ENCODE results near the gene DHX34. TPM values are rescaled to one million over a fixed set of nuclear protein-coding genes. Genes with fewer than 3 reads are reported as not detected.
A peak's percentile ranks its signal among the peaks of the same experiment; 100 is the strongest.
"Not testable (repeated sequence)": the region's sequence is repeated elsewhere in the genome, so short reads cannot be mapped to it uniquely, and the experiment has no call there.

The DHX34 gene
- total RNA-seq, 1 experiment from 2014 or later: 26.8 TPM

DNA sequence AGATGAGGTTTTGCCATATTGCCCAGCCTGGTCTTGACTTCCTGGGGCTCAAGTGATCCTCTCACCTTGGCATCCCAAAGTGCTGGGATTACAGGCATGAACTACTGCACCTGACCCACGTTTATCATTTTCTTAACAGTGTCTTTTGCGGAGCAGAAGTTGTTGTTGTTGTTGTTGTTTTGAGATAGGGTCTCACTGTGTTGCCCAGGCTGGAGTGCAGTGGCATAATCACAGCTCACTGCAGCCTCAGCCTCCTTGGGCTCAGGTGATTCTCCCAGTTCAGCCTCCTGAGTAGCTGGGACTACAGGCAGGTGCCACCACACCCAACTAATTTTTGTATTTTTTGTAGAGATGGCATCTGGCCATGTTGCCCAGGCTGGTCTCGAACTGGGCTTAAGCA lies 38.5 kb downstream of the DHX34 start:
- not testable (repeated sequence) for DNase-seq (ENCODE audit: low read depth)

DNA sequence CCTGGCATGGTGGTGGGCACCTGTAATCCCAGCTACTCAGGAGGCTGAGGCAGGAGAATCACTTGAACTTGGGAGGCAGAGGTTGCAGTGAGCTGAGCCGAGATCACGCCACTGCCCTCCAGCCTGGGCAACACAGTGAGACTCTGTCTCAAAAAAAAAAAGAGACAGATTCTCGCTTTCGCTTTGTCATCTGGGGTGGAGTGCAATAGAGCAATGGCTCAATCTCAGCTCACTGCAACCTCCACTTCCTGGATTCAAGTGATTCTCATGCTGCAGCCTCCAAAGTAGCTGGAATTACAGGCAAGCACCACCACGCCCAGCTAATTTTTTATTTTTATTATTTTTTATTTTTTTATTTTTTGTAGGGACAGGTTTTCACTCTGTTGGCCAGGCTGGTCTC lies 39.6 kb downstream of the DHX34 start:
- not testable (repeated sequence) for DNase-seq (ENCODE audit: low read depth)

DNA sequence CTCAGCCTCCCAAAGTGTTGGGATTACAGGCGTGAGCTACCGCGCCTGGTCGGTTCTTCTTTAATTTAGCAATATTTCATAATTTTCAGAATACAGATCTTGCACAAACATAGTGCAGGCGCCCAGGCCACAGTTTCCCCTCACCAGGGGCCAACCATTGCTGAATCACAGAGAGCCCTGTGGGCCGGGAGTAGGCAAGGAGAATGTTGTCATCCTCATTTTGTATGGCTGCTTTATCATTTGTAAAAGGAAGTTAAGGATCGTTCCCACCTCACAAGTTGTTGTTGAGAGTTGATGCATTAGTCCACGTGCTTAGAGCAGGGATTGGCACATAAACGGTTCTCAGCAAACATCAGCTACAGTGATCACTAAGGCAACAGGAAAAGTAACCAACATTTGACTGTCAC lies 40.0 kb downstream of the DHX34 start:
- DNase-seq (ENCODE audit: low read depth): no peak

DNA sequence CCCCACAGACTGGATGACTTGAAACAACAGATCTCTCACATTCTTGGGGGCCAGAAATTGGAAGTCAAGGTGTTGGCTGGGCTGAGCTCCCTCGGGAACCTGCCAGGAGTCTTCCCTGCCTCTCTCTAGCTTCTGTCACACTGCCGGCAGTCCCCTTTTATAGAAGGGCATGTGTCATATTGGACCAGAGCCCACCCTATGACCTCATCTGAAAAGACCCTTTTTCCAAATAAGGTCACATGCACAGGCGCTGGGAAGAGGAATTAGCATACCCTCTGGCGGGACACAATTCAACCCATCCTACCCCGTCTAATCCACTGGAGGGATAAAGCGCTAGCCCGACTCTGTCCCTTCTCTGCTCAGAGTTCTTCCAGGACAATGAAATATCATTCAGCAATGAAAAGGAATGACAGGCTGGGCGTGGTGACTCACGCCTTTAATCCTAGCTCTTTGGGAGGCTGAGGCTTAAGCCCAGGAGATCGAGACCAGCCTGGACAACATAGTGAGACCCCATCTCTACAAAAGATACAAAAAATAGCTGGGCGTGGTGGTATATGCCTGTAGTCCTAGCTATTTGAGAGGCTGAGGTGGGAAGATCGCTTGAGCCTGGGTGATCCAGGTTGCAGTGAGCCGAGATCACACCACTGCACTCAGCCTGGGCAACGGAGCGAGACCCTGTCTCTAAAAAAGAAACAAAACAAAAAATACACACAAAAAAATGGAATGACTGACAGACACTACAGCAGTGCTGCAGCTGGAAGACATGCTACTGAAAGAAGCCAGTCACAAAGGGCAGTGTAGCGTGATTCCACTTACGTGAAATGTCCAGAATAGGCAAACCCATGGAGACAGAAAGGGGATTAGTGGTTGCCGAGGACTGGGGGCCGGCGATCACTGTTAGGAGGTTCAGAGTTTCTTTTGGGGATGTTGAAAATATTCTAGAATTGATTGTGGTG lies 41.7 kb downstream of the DHX34 start:
- DNase-seq (ENCODE audit: low read depth): no peak

DNA sequence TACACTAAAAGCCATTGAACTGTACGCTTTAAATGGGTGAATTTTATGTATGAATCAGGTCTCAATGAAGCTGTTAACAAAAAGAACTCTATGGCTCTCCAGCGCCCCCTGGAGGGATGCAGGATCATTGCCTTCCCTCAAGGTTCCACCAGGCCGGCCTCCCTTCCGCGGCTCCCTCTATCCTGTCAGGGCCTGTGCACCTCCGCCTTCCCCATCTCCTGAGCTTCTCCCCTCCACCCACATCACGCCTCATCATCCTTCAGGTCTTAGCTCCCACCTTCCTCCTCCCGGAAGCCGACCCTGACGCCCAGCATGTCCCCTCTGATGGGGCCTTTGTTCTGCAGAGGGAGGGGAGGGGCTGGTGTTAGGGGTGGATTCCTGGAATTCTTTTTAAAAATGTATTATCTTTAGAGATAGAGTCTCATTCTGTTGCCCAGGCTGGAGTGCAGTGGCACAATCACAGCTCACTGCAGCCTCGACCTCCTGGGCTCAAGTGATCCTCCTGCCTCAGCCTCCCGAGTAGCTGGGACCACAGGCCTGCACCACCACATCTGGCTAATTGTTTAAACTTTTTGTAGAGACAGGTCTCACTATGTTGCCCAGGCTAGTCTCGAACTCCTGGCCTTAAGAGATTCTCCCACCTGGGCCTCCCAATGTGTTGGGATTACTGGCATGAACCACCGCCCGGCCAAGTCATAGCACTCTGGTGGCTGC lies 42.6 kb downstream of the DHX34 start:
- DNase-seq (ENCODE audit: low read depth): peak; percentile 64

DNA sequence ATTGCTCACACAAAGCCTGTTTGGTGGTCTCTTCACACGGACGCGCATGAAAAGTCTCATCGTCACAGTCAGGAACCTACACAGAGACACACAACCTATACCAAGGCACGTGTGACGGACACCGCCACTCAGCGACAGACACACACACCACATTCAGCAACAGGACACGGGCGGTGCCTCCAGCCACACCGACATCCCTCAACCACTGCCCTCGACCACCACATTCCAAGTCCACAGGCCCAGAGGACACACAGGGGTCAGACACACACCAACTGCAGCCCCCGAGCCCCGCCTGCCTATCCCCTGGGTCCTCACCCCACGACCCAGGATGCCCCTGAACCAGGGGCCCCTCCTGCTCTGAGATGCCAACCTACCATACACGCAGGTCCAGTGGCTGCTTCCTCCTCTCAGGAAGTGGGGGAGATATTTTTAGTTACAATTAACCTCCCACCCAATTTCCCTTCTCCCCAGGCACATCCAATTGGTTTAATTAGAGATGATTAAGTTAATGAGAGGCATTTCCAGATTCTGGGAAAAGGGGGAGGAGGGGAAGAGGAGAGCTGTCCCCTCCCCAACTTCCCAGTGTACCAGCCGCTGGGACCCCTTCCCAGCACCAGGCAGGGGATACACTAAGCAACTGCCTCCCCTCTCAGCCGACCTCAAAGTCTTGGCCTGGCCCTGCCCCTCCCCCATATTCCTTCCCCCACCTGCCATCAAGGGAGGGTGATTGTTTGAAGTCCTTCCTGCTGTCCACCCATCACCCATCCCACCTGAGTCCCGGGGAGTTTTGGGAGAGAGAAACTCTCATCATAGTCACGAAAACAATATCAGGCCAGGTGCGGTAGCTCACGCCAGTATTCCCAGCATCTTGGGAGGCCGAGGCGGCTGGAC lies 49.8 kb downstream of the DHX34 start:
- no peak for DNase-seq (ENCODE audit: low read depth)

DNA sequence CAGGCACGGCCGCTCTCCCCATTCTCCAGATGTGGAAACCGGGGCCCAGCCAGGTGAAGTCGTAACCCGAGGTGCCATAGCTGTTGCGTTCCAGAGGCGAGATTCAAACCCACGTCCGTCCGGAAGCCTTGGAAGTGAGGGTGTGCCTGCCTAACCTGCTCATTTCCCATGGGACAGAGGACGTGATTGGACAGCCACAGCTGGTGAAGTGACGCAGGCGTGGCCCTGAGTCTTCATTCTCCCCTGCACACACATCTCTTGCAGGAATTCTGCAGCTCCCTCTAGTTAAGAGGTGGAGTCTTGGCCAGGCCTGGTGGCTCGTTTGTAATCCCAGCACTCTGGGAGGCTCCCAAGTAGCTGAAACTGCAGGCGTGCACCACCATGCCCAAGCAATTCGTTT lies 53.4 kb downstream of the DHX34 start:
- no peak for DNase-seq (ENCODE audit: low read depth)

DNA sequence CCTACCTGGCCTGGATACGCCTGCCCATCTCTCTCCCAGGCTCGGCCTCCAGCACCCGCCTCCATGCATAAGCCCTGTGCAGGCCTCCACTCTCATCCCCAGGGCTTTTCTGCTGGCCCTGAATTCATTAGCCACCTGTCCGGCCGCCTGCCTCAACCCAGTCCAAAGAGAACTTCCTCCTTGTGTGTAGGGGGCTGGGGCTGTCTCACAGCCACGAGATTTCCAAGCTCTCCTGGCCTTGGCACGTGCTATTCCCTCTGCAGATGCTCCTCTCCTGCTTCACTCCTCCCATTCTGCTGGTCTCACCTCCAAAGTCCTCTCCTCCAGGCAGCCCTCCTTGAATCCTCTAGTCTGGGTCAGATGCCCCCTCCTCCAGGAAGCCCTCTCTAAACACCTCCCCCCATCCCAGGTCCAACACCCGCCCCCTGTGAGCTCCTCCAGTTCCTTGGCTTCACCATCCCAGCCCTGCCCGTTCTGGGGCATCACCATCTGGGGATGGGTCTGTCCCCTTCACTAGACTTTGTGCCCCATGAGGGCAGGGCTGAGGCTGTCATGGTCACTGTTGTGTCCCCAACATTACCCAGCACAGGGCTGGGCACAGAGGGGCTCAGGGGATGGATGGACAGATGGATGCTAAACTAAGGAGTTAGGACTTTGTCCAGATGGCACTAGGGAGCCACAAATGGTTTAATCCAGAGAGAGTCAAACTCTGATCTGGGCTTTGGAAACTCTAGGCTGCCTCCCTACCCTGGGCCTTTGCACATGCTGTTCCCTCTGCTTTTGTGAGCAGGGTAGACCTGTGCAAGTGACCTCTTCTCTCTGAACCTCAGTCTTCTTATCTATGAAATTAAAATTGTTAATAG lies 55.5 kb downstream of the DHX34 start:
- no peak for DNase-seq (ENCODE audit: low read depth)

DNA sequence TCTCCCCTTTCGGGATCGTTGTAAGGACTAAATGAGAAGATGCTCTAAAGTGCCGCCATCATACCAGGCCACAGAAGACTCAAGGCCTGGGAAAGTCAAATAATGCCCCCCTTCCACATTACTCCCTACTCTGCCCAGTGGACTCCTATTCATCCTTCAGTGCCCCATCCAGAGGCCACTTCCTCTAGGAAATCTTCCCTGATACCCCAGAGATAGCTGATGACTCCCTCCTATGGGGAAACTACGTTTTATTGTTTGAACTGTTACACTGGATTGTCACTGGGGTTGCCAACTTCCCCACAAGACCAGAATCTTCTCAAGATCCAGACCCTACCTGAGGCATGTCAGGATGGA lies 56.1 kb downstream of the DHX34 start:
- DNase-seq (ENCODE audit: low read depth): no peak

DNA sequence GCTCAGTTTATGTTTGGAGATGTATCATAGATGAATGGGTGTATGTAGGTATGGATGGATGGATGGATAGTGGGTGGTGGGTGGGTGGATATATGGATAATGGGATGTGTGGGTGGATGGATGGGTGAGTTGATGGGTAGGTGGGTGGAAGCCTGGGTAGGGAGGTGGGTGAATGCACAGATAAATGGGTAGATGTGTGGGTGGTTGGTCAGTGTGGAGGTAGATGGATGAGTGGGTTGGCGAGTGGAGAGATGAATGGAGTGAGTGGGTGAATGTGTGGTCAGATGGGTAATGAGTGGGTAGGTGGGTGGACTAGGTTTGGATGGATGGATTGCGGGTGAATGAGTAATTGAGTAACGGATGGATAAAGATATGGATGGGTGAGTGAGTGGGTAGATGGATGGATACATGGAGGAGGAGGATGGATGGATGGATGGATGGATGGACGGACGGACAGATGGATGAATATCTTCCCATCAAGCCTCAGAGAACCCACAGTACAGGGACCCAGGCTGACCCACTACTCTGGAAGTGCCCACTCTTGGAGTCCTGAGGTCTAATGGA lies 56.8 kb downstream of the DHX34 start:
- no peak for DNase-seq (ENCODE audit: low read depth)

DNA sequence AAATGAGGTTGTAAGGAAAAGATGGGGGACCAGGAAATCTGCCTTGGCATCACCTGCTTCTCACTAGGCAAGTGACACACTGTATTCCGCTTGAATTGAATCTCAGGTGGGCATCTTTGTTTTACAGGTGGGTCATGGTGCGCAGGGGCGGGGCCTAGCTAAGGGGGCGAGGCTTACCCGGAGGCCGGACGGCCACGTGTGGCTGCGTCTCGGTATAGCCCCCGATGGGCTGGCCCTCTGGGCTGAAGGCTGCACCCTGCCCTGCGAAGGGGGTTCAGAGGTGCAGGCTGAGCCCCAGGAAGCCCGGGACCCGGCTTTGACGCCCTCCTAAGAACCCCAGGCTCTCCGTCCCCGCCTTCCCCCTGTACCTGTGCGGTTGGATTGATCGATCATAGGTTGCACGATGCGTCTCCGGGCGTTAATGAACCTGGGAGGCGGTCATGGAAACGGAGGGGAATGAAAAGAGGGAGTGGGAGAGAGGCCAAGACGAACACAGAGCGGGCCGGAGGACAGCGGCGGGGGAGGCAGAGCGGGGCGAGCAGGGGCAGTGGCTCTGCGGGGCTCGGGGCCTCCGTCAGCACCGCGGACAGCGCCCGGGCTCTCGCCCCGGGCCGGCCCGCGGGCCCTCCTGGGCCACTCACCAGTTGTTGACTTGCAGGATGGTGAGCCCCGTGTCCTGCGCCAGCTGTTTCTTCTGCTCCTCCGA lies 57.7 kb downstream of the DHX34 start:
- no peak for DNase-seq (ENCODE audit: low read depth)

DNA sequence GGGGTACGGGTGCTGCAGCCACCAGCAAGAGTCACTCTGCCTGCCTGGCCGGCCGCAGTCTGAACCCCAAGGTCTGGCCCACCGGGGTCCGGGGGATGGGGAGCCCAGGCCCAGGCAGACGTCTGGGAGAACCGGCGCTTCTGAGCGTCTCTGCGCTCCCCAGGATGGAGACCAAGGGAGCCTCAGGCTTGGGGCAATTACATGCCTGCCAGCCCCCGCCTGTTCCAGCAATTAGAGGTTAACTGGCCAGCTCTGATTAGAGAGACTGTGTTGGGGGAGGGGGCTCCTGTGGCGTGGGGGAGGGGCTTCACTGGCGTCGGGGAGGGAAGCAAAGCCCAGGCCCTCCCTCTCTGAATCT lies 58.3 kb downstream of the DHX34 start:
- DNase-seq (ENCODE audit: low read depth): no peak

DNA sequence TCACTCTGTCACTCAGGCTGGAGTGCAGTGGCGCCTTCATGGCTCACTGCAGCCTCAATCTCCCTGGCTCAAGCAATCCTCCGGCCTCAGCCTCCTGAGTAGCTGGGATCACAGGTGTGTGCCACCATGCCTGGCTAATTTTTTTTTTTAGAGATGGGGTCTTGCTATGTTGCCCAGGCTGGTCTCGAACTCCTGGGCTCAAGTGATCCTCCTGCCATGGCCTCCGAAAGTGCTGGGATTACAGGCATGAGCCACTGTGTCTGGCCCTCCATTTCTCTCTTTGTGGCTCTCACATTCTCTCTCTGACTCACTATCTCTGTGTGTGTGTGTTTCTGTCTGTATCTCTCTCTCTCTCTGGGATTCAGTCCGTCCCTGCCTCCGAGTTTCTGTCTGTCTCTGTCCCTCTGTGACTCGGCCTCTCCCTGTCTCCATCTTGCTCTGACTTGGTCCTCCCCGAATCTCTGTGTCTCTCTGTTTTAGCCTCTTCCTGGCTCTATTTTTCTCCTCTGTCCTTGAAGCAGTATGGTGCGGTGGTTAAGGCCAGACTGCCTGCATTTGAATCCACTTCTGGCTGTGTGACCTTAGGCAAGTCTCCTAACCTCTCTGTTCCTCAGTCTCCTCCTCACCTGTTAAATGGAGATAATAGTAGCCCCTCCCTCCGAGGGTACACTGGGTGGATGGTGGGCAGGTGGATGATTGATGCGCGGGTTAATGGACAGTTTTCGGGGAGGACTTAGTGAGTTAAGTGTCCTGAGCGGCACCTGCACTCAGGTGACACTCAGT lies 59.2 kb downstream of the DHX34 start:
- DNase-seq (ENCODE audit: low read depth): no peak

DNA sequence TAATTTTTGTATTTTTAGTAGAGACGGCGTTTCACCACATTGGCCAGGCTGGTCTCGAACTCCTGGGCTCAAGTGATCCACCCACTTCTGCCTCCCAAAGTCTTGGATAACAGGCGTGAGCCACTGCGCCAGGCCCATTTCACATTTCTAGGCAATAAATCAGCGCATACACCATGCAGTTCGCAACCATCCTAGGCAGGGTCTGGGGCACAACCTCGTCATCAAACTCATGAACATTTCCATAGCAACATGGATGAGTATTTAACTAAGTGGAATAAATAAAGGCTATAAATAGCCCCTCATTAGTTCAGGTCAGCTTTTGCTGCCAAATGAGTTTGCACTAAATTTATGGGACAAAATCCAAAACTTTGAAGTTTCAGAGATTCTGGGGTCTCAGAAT lies 62.0 kb downstream of the DHX34 start:
- DNase-seq (ENCODE audit: low read depth): no peak

DNA sequence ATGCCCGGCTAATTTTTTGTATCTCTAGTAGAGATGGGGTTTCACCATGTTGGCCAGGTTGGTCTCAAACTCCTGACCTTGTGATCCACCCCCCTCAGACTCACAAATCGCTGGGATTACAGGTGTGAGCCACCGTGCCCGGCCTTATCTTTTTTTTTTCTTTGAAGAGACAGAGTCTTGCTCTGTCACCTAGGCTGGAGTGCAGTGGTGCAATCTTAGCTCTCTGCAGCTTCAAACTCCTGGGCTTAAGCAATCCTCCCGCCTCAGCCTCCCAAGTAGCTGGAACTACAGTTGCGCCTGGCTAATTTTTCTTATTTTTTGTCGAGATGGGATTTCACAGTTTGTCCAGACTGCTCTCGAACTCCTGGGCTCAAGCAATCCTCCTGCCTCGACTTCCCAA lies 62.6 kb downstream of the DHX34 start:
- DNase-seq (ENCODE audit: low read depth): not testable (repeated sequence)

DNA sequence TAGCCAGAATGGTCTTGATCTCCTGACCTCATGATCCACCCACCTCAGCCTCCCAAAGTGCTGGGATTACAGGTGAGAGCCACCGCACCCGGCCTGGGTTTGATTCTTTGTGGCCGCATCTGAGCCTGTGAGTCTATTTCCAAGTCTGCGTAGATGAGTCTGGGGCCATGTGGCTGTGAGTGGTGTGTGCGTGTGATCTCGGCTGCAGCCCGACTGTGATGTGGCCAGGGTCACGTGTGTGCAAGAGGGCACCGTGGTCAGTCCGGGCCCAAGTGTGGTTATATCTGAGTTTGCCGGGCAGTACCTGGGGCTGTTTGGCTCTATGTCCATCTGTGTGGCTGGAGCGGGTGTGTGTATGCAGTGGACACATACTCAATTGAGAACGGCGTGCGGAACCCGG lies 64.8 kb downstream of the DHX34 start:
- no peak for DNase-seq (ENCODE audit: low read depth)

DNA sequence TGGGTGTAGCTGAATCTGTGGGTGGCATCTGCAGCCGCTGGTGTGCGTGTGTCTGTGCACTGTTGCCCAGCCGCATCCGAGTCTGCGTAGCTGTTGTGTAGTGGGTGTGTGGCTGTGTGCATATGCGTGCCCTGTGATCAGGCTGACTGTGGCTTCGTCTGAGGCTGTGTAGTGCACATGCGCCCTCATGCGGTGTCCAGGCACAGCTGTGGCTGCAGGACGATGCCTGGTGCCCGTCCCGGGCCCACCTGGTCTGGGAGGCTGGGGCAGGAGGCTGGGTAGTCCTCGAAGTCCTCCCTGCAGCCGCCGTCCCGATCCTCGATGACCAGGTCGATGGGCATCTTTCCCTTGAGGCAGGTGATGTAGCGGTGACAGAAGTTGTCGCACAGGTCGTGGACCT lies 65.4 kb downstream of the DHX34 start:
- peak; percentile 41 for DNase-seq (ENCODE audit: low read depth)

DNA sequence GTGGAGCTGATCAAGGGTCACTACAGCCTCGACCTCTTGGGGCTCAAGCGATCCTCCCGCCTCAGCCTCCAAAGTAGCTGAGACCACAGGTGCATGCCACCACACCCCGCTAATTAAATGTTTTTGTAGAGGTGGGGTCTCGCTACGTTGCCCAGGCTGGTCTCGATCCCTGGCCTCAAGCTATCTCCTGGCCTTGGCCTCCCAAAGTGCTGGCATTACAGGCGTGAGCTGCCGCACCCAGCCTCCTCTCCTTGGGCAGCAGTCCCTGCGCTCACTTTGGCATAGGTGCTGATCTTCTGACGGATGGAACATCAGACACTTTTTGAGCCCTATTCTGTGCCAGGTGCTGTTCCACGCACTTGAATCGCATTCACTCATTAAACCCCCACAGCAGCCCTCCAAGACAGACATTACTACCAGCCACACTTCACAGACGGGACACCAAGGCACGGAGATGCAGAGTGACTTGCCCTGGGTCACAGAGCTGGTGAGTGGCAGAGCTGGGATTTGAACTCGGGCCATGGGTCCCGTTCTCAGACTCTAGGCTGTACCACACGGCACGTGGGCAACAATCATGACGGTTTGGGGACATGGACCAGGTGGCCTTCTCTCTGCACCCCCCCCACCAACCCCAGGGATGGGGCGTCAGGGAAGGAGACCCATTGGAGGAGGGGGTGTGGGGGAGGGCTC lies 67.0 kb downstream of the DHX34 start:
- DNase-seq (ENCODE audit: low read depth): no peak

DNA sequence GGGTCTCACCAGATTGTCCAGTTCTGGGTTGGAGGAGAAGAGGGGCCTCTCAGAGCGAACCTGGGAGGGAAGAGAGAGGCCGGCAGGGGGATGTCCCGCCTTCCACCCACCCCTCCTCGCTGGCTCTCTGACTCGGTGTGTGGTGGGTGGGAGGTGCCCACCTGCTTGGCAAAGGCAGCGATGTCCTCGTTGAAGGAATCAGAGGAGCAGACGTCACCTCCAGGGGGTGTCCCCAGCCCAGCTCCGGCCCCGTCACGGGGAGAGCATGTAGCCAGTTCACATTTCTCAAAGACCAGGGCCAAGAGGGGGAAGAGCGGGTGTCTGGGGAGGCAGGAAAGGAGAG lies 67.5 kb downstream of the DHX34 start:
- no peak for DNase-seq (ENCODE audit: low read depth)
